GM12864 (cell line): ENCODE measurements around the gene UNC79.

Experiments
- DNase-seq: peaks from one replicate; pipeline ENCODE4 v3.0.0-alpha.2; 2011; ENCODE audit warnings: low read depth
- H3K4me3 ChIP-seq: 2 replicates; pipeline ENCODE4 v1.5.1; 2011; ENCODE audit warnings: mild to moderate bottlenecking, low read depth, low read length, control low read depth
- TF ChIP-seq, protein P1 (sequence below): IDR thresholded peaks from 2 replicates; pipeline ENCODE4 v1.5.1; 2011; ENCODE audit warnings: low read depth, mild to moderate bottlenecking, moderate library complexity, low read length, control low read depth, inconsistent platforms; ENCODE audit errors: missing control alignments

Gene UNC79

DNA sequence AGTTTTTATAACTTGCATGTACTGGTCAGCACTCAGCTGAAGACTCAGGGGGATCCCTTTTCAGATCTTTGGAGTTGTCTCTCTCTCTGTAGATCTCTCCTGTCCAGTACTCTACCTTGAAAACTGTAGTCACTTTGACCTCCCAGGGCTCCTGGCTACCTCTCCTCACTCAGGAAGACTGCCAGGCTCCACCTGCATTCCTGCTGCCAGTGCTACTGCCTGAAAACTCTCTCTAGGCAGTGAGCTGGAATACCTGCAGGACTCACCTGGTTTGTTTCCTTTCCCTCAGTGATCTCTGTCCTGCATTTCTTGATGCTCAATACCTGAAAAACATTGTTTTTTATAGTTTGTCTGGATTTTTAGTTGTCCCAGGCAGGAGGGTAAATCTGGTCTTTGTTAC, 270.2 kb downstream of the UNC79 start:
- DNase-seq = no peak
- H3K4me3 ChIP-seq = no peak overlapping the region
- TF ChIP-seq, protein P1, sequence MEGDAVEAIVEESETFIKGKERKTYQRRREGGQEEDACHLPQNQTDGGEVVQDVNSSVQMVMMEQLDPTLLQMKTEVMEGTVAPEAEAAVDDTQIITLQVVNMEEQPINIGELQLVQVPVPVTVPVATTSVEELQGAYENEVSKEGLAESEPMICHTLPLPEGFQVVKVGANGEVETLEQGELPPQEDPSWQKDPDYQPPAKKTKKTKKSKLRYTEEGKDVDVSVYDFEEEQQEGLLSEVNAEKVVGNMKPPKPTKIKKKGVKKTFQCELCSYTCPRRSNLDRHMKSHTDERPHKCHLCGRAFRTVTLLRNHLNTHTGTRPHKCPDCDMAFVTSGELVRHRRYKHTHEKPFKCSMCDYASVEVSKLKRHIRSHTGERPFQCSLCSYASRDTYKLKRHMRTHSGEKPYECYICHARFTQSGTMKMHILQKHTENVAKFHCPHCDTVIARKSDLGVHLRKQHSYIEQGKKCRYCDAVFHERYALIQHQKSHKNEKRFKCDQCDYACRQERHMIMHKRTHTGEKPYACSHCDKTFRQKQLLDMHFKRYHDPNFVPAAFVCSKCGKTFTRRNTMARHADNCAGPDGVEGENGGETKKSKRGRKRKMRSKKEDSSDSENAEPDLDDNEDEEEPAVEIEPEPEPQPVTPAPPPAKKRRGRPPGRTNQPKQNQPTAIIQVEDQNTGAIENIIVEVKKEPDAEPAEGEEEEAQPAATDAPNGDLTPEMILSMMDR = no peak

DNA sequence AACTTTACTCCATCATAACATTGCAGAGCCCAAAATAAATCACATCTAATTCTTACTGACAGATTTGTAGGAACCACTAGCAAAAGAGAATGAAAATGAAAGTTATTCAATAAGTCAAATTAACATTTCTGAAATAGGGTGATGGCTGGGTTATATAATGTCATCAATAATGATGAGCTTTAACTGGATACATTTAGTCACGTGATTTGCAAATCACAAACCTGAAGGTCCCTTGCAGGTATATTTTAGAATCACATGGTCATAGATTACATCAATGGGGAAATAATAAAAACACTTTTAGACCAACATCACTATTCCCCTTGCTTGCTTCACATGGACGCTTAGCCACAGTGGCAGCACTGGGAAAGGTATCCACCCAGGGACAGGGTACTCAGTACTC, 270.8 kb downstream of the UNC79 start:
- TF ChIP-seq, protein P1 = no peak
- DNase-seq = no peak
- H3K4me3 ChIP-seq = no peak overlapping the region

DNA sequence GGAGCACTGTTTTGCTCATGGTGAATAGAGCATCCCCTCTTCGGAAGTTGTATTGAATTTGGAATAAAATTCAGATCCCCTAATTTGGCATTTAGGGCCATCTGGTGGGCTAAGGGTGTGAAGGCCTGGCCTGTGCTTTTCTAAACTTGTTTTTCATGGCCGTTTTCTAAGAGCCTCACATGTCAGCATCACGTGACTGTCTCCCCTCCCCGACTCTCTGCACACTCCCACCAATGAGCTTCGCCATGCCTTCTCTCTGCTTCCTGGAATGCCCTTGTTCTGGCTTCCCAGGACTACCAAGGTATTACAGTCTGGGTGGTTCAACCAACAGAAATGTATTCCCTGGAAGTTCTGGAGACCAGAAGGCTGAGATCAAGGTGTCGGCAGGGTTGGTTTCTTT, 272.2 kb downstream of the UNC79 start:
- TF ChIP-seq, protein P1 = no peak
- no peak overlapping the region for H3K4me3 ChIP-seq
- no peak for DNase-seq

DNA sequence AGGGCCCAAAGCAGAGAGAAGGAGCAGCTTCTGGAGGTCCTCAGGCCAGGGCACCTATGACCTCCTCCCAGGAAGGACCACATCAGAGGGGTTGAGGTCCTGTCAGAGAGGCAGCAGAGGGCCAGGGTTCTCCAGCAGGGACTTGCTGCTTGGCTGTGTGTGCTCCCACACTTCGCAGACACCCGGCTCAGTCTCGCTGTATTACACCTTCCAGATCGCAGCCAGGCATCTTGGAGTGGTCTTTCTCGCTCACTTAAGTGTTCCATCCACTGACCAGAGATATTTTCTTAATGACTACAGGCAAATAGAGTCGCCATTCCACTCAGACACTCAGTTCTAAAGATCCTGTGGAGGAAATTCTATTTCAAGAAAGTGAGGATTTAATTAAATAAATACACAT, 273.2 kb downstream of the UNC79 start:
- H3K4me3 ChIP-seq = no peak overlapping the region
- TF ChIP-seq, protein P1 = no peak
- DNase-seq = no peak

DNA sequence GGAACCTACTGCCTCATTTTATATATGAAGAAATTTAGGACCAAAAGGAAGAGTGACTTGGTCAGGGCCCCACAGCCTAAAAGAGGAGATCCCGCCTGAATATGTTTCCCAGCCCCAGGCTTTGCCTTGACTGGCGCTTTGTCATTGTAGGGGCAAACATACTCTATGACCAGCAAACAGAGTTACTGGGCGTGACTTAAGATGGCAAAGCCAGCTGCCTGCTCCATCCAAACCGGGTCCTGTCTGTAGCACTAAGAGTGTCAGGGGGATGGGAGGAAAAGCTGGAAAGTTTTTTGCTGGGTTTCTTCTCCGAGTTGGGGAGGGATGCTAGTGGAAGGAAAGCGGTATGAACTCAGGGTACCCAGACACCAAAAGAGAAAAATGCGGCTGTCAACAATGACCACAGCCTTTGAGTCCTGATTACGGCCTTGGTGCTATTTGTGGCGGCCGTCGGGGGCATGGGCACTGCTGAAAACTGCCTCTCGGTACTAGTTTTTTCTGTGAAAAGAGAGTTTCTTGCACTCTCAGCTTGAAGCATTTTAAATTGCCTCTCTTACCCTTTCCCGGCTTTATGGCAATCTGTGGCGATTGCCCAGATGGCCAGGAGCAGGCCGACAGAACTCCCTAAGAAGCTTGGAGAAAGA, 274.9 kb downstream of the UNC79 start:
- no peak overlapping the region for H3K4me3 ChIP-seq
- DNase-seq = no peak
- TF ChIP-seq, protein P1 = no peak

DNA sequence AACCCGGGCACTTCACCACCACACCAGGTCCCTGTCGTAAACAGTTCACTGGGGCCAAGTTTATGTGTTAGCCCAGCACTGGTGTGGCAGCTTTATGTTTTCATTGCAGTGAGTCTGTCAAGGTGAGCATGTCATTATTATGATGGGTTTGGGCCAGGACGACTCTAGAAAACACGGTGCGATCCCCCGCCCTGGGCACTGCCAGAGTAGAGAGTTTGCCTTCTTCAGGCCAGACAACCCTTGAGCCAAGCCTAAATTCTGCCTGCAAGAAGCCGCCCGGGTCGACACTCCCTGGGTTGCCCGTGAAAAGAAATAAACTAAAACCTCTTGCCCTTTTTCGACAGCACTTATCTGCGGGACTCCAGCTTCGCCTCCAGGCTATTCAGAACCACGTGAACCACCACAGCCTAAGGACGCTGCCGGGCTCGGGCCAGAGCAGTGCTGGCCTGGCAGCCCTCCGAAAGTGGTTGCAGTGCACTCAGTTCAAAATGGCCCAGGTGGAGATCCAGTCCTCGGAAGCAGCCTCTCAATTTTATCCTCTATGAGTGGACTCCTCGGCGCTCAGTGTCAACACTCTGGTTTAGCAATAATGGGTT, 275.7 kb downstream of the UNC79 start:
- TF ChIP-seq, protein P1 = no peak
- DNase-seq = no peak
- no peak overlapping the region for H3K4me3 ChIP-seq

DNA sequence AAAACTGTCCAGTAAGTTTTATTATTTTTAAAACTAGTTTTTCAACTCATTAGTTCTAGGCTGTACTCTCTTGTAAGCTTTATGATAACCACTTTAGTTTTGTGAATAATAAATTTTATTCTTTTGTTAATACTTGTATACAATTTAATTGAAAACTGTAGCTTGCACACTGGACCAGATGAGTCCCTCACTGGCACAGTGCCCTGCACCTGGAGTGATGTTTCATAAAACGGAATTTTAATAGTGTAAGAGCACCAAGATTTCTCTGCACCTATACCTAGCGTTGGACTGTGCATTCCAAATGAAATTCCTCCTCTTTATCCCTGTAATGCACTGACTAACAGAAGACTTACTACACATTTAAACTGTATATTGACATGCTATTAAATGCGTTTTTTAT, 276.7 kb downstream of the UNC79 start:
- no peak overlapping the region for H3K4me3 ChIP-seq
- DNase-seq = no peak
- TF ChIP-seq, protein P1 = no peak
